Brain pericyte (primary cell): Measurements from ENCODE around the gene TEX22.

Experiments used
- DNase-seq: peaks from one replicate; pipeline ENCODE4 v3.0.0-alpha.2; 2012; ENCODE audit warnings: low read depth, low spot score

TEX22 gene

GRCh38 chr14:105420101-105420973, 22.0 kb downstream of the TEX22 start:
- no peak for DNase-seq

DNA sequence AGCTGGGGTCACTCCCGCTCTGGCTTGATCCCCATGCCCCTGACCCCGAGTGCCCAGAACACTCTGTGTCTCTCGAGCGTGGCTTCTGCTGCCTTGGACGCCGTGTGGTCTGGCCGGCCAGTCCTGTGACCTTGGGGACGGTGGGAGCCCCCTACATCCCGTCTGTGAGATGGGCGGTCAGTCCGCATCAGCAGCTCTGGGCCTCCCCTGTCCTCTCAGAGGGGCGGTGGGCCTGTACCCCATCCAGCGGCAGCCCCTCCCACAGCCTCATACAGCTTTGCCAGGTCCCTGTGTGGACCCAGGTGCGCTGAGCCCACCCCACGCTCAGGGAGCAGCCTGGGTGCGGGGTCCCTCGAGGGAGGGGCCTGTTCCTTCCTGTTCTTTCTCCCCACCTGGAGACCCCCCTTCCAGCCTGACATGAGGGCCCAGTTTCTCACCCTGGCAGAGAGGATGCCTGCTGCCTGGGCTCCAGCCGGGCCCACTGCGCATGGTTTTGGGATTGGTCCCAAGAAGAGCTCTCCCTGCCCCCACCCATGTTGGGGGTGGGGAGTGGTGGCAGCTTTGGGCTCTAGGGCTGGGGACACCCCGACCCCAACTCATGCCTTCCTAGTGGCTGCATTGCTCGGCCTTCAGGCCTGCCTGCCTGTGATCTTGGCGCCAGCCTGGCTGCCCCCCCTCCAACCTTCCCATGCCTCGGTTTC, 22.8 kb downstream of the TEX22 start:
- DNase-seq: no peak

DNA sequence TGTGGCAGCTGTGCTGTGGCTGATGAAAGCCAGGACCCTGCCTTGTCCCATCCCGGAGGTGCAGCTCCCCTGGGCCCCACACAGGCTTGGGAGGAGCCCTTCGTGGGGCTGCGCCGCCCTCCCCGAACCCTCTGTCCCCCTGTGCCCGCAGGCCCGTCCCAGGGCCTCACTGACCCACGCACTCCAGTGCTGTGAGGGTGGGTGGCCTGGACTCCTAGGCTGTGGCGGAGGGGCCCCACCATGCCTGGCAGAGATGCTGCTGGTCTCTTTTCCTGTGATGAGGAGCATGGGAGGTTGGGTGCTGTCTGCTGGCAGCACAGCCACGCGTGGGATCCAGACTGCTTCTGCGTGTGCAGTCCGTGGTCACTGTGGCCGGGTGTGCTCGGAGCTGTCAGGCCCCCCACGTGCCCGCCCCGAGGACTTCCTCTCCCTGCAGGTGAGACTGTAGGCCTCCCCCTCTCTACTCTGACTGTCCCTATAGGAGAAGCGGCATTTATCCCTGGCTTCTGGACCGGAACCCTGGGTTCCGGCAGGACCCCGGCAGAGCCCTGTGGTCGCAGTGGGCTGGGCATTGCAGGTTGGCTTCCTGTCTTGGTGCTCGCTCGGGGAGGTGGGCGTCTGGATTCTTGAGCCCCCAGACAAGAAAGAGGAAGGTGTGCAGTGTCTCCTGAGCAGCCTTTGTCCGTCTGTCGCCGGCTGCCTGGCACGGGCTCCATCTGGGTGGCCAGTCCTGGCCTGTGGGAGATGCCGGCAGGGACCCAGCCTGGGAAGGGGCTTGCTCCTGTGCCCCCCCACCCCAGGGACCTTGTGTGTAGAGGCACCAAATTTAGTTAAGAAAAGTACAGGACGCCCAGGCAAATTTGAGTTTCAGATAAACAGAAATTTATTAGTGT, 23.6 kb downstream of the TEX22 start:
- no peak for DNase-seq

GRCh38 chr14:105422695-105423487, 24.6 kb downstream of the TEX22 start:
- DNase-seq: no peak

GRCh38 chr14:105423488-105424195, 25.3 kb downstream of the TEX22 start:
- DNase-seq: no peak

DNA sequence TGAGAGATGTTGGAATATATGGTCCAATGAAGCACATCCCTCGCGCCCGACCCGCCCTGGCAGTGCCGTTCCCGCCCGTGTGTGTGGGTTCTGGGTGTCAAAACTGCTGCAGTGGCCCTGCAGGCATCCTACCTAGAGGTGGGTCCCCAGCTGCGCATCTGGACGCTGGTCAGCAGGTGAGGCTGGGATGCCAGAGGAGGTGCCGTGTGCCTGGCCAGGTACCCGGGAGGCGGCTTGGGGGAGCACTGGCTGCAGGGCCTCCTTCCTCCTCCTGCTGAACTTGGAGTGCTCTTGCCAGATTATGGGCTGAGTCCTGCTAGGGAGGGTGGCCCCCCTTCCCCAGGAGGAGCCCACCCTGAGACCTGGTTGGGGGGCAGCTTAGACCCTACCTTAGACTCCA, 26.5 kb downstream of the TEX22 start:
- DNase-seq: no peak

DNA sequence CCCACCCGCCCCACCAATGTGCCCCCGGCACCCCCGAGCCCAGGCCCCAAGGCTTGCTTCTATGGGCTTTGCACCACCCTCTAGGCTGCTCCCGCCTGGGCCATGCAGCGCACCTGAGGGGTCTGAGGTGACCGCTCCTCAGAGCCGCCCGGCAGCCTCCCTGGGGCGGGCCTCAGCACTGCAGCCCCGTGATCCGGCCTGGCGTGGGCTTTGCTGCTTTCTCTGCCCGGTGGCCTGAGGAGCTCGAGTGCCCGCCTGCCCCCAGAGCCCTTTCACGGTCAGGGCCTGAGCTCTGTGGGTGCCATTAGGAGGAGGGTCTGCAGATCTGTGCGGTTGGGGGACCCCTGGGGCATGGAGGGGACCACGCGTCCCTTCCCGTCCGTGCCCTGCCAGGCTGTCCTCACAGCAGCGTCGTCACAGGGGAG, 27.5 kb downstream of the TEX22 start:
- DNase-seq: no peak

- DNase-seq: no peak
Observed at GRCh38 chr14:105426416-105427130, 28.2 kb downstream of the TEX22 start.

DNA sequence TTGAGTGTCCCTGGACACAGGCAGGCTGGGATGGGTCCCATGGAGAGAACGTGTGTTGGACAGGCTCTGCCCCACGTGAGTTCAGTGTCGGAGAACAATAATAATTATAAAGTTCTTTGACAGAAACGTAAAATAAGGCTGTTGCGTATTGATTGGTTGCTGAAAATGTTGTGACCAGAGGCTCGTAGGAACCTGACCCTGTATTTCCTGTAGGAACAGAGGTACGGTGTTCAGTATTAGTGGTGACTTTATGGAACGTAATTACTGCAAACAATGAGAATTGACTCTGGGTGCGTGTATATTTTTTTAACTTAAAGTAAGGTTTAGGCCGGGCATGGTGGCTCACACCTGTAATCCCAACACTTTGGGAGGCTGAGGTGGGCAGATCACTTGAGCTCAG, 29.1 kb downstream of the TEX22 start:
- DNase-seq: no peak

DNA sequence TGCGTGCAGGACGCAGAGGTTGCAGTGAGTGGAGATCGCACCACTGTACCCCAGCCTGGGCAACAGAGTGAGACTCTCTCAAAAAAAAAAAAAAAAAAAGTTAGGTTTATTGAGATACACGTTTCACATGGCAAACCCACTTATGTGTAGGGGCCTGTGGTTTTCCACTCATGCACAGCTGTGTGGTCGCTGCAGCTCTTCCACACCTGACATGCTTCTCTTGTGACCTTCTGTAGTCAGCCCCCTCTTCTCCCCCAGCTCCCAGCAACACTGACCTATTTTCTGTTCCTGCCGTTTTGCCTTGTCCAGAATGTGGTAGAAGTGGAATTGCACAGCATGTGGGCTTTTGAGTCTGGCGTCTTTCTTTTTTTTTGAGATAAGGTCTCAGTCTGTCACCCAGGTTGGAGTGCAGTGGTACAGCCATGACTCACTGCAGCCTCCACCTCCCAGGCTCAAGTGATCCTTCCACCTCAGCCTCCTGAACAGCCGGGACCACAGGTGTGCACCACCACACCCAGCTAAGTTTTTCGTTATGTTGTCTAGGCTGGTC, 29.7 kb downstream of the TEX22 start:
- DNase-seq: no peak

GRCh38 chr14:105430042-105430441, 31.7 kb downstream of the TEX22 start:
- DNase-seq: no peak

DNA sequence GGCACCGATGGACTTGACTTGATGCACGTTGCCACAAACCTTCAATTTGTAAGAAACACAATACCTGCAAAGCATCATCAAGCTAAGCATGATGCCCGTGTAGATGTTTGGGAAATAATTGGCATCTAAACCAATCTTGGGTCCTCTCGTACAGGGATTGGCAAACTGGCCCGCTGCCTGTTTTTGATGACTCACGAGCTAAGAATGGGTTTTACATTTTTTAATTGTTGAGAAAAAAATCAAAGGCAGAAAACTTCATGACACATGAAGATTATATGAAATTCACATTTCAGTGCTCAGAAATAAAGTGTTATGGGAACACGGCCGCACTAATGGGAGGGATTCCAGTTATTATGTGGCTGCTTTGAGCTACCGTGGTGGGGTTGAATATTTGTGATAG, 32.2 kb downstream of the TEX22 start:
- no peak for DNase-seq

DNA sequence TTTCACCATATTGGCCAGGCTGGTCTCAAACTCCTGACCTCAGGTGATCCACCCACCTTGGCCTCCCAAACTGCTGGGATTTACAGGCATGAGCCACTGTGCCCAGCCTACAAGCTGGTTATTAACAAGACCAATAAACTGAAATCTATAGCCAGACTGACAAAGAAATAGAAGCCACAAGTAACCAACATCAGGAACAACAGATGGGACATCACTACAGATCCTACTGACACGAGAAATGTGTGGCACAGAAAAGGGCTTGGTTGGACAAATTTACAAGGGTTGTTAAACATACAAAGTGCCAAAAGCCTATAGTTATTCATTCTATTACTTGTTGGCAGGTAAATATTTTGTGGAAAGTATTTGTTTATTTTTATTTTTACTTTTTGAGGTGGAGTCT, 32.9 kb downstream of the TEX22 start:
- no peak for DNase-seq

DNA sequence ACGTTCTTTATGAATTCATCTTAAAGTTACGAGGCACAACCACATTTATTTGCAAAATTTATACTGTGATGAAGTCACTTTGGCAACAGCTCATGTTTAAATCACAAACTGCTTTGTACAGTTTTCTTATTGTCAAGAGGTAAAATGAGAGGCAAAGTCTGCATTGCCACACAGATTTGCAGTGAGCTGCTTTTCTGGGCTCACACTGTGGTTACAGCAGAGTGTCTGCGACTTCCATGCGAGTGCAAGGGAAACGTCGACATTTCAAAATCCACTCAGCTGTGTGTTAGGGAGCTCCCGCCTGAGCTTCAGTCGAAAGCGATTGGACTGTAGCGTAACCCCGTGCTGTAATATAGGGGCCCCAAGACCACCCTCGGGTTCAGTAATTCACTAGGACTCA, 34.3 kb downstream of the TEX22 start:
- DNase-seq: no peak

DNA sequence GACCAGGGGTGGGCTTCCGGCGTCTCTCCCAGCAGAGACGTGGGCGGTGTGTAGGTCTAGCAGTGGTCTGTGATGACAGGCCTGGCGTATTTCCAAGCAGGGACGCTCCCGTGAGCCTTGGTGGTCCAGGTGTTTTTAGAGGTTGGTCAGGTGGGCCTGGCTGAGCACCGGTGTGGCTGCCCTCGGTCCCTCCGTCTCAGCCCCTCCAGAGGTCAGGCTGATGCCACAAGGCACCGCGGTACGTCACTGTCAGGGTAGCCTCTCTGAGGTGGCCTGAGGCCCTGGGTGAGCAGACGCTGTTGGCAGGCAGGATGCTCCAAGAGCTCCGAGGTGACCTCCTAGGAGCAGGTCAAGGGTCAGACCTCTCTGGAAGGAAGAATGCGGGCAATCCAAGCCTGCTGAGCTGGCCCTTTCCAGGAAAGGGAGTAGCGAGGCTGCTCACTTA, 34.8 kb downstream of the TEX22 start:
- no peak for DNase-seq

DNA sequence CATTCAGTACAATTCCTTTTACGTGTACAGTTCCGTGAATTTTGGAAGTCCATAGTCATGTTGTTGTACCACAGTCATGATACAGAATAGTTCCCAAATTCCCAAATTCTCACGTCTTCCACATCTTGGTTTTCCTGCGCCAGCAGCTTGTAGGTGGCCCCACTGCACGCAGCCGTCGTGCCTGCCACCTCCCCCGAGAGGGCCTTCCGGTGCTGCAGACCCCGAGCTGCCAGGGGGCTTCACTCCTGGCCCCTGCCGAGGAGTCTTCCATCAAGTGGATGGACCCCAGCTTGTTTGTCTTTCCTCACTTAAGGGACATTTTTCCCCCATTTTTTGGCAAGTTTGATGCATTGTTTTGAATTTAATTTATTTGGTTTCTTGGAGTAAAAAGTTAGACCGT, 38.1 kb downstream of the TEX22 start:
- DNase-seq: no peak

DNA sequence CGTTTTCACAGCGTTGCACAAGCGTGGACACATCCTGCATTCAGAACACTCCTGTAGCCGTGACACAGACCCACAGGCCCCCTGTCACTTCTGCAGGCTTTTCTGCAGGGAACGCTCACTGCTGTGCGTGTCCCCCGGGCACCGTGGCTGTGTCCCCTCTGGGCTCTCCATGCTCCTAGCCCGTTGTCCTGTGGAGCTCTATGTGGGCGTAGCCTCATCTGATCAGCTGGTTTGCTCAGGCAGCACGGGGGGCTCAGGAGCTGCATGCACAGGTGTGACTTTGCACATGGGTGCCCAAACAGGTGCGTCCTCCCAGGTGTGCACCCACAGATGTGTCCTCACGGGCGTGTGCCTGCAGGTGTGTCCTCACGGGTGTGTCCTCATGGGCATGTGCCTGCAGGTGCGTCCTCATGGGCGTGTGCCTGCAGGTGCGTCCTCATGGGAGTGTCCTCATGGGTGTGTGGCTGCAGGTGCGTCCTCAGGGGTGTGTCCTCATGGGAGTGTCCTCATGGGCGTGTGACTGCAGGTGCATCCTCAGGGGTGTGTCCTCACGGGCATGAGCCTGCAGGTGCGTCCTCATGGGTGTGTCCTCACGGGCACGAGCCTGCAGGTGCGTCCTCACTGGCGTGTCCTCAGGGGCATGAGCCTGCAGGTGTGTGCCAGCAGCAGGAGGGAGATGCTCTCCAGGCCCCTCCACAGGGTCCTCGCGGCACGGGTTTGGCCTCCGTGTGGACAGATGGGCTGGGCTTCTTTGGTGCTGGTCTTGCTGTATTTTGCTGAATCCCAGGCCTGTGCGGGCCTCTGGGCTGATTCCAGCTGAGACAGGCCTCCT, 38.8 kb downstream of the TEX22 start:
- DNase-seq: no peak

- no peak for DNase-seq
Observed at GRCh38 chr14:105437723-105438500, 39.6 kb downstream of the TEX22 start.
